Aorta (tissue), 5 donors: ENCODE measurements around the gene CCDC159. TPM values are rescaled to one million over a fixed set of nuclear protein-coding genes. Genes with fewer than 3 reads are reported as not detected.

Source experiments
- ATAC-seq: fragments of 200-7000 bp; cut with Tn5 transposase; one replicate; pipeline ENCODE4 v1.9.1; 2022; ENCODE audit warnings: moderate library complexity; ENCODE audit not compliant: low FRiP score
- DNase-seq, 2 donors: peaks; one replicate each; pipeline ENCODE4 v3.0.0-alpha.2; 2020
- H3K27ac ChIP-seq, 2 donors: one replicate each; pipeline ENCODE4 v1.5.1; 2013; ENCODE audit warnings: low read length in 2 of 2, mild to moderate bottlenecking in 2 of 2, moderate library complexity in 2 of 2, control low read depth in 1 of 2, inconsistent platforms in 1 of 2, low read depth in 1 of 2
- H3K27me3 ChIP-seq, 2 donors: one replicate each; pipeline ENCODE4 v1.6.1; 2013; ENCODE audit warnings: control low read depth in 1 of 2, low read length in 1 of 2, mild to moderate bottlenecking in 1 of 2, moderate library complexity in 1 of 2; ENCODE audit not compliant: insufficient read depth in 2 of 2, control insufficient read depth in 1 of 2
- H3K36me3 ChIP-seq, 2 donors: one replicate each; pipeline ENCODE4 v1.6.1; 2013; ENCODE audit warnings: control low read depth in 1 of 2, low read length in 1 of 2, mild to moderate bottlenecking in 1 of 2; ENCODE audit not compliant: insufficient read depth in 2 of 2, control insufficient read depth in 1 of 2
- H3K4me1 ChIP-seq, 2 donors: one replicate each; pipeline ENCODE4 v1.6.1; 2013; ENCODE audit warnings: low read length in 2 of 2, control low read depth in 1 of 2, mild to moderate bottlenecking in 1 of 2, moderate library complexity in 1 of 2; ENCODE audit not compliant: insufficient read depth in 2 of 2, control insufficient read depth in 1 of 2
- H3K4me3 ChIP-seq, 2 donors: one replicate each; pipeline ENCODE4 v1.5.1; 2013; ENCODE audit warnings: low read length in 2 of 2, control low read depth in 1 of 2, mild to moderate bottlenecking in 1 of 2
- H3K9me3 ChIP-seq: one replicate; pipeline ENCODE4 v1.6.1; 2013; ENCODE audit warnings: mild to moderate bottlenecking, low read length; ENCODE audit not compliant: control insufficient read depth
- WGBS, 2 donors: extraction: QIAGEN DNeasy Blood & Tissue Kit; methylation state at CpG; one replicate each; pipeline ENCODE4 v1.1.7; 2013; 5-methylcytosine and 5-hydroxymethylcytosine counted together
- intact Hi-C, 2 donors: fragments of 100-400 bp; cut with DNase I; formaldehyde crosslinking; loops; one replicate each; pipeline versions ENCODE4 v1.14.2 to v1.15.0; 2022
- polyA plus RNA-seq, 2 donors: library from polyadenylated mRNA; stranded (reverse); fragments of 200-250 nt; gene quantifications; one replicate each; pipeline ENCODE4 v1.2.3, GENCODE V29; 2013
- total RNA-seq, 2 donors: library from RNA; stranded (reverse); fragmentation: NEBNext Ultra II Directional; extraction: Animal tissue kit (Norgen Biotek cat#: 25700); gene quantifications; one replicate each; pipeline ENCODE4 v1.2.1, GENCODE V29; 2021
- donor health status: healthy with polysubstance abuse.
- donor health status: Bipolar disorder and iron deficiency.
- donor health status: DM: no; HTN: no; CAD: no.
- donor health status: DM: no; HTN: no; CAD: no.
- donor health status: DM: yes; HTN: yes; CAD: no.

The CCDC159 gene
- total and polyA plus RNA-seq, 4 donors, result 18.0 to 111 (median 36.3) TPM

- no peak overlapping the region for H3K4me3 ChIP-seq
- intact Hi-C loops, result no loop called here
- 66 to 71% methylated on average over 43 of the region's 43 CpGs for WGBS, 2 donors
- no peaks in the 10 kb centered on the region for H3K4me1 ChIP-seq
- H3K36me3 ChIP-seq, result peaks cover 0 to 8% of the 10 kb centered on the region in 2 donors
- no peak for DNase-seq
- H3K27me3 ChIP-seq, result no peaks in the 10 kb centered on the region
- H3K9me3 ChIP-seq, result no peaks in the 10 kb centered on the region
- no peak overlapping the region for H3K27ac ChIP-seq
- ATAC-seq, result peak; percentile 3
Observed at GRCh38 chr19:11361037-11361770, 14.9 kb downstream of the CCDC159 start.

DNA sequence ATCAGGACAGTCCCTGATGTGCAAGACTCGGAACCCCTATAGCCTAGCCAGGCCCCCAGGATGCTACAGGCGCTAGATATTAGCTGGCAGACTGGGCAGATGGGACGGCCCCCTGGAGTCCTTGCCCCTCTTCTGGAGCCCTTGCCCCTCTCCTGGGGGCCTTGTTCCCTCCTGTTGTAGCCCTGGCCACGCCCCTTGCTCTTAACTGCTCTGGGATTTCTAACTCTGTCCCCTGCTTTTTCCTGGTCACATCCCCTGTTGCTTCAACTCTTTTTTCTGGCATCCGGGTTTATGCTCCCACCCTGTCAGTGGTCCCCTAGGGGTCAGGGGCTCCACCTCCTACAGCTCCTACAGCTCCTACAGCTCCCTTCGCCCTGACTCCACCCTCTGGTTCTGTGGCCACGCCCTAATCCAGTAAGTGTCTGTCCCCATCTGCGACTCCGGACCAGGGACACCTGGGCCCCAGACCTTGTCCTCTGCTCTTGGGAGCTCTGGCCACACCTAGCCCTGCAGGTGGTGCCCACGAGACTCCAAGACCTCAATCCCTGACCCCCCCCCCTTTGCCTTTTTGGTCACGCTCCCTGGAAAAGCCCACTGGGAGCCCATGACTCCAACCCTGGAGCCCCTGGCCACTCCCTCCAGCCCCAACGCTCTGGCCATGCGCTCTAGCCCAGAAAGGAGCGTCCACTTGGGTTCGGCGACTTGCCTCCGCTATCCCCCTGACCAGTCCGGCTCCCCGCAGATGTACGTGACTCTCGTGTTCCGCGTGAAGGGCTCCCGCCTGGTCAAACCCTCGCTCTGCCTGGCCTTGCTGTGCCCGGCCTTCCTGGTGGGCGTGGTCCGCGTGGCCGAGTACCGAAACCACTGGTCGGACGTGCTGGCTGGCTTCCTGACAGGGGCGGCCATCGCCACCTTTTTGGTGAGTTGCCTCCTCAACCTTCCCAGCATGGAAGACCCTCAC, 15.7 kb downstream of the CCDC159 start:
- ATAC-seq (no peak), DNase-seq (no peak)
- Histone ChIP-seq H3K9me3 (no peaks in the 10 kb centered on the region), H3K27me3 (no peaks in the 10 kb centered on the region), H3K4me1 (no peaks in the 10 kb centered on the region), H3K27ac (no peak overlapping the region), H3K36me3 (peaks cover 0 to 8% of the 10 kb centered on the region in 2 donors), H3K4me3 (no peak overlapping the region)
- intact Hi-C loops, result no loop called here
- 83 to 84% methylated on average over 34 to 35 of the region's 35 CpGs for WGBS, 2 donors

DNA sequence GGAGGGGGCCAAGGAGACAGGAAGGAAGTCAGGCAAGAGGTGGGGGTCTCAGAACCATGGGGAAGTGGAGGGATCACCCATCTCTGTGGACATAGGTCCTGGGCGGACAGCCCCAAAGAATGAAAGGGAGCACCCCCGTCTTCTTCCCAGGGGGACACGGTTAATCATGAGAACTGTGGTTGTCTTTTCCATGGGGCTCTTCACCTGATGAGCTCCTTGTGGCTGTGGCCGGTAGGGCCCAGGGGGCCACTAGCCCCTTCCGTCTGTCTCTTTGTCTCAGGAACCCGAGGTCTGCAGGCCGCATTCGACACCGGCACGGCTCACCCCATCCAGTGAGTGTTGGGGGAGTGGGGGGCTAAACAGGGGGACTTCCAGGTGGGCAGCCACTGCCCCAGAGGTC, 17.6 kb downstream of the CCDC159 start:
- intact Hi-C loops, result no loop called here
- ATAC-seq, result no peak
- Histone ChIP-seq H3K36me3 (peaks cover 0 to 8% of the 10 kb centered on the region in 2 donors), H3K27ac (no peak overlapping the region), H3K9me3 (no peaks in the 10 kb centered on the region), H3K4me1 (no peaks in the 10 kb centered on the region), H3K4me3 (no peak overlapping the region), H3K27me3 (no peaks in the 10 kb centered on the region)
- WGBS, 2 donors, result 91% methylated on average over 10 of the region's 10 CpGs
- DNase-seq, result no peak

- WGBS, 2 donors, result 92 to 93% methylated on average over 25 to 28 of the region's 28 CpGs
- DNase-seq (no peak), ATAC-seq (no peak)
- Histone ChIP-seq H3K4me1 (no peaks in the 10 kb centered on the region), H3K27ac (no peak overlapping the region), H3K9me3 (no peaks in the 10 kb centered on the region), H3K27me3 (no peaks in the 10 kb centered on the region), H3K36me3 (peaks cover 0 to 7% of the 10 kb centered on the region in 2 donors), H3K4me3 (no peak overlapping the region)
- intact Hi-C loops, result no loop called here
Observed at GRCh38 chr19:11364296-11364904, 18.1 kb downstream of the CCDC159 start.

- ATAC-seq (no peak), DNase-seq (no peak)
- H3K4me3 ChIP-seq, result no peak overlapping the region
- peaks cover 0 to 5% of the 10 kb centered on the region in 2 donors for H3K36me3 ChIP-seq
- 63 to 68% methylated on average over 5 of the region's 5 CpGs for WGBS, 2 donors
- H3K27me3 ChIP-seq, result no peaks in the 10 kb centered on the region
- no peak overlapping the region for H3K27ac ChIP-seq
- intact Hi-C loops, result no loop called here
- H3K9me3 ChIP-seq, result no peaks in the 10 kb centered on the region
- H3K4me1 ChIP-seq, result no peaks in the 10 kb centered on the region
Observed at GRCh38 chr19:11364935-11365334, 18.6 kb downstream of the CCDC159 start.

DNA sequence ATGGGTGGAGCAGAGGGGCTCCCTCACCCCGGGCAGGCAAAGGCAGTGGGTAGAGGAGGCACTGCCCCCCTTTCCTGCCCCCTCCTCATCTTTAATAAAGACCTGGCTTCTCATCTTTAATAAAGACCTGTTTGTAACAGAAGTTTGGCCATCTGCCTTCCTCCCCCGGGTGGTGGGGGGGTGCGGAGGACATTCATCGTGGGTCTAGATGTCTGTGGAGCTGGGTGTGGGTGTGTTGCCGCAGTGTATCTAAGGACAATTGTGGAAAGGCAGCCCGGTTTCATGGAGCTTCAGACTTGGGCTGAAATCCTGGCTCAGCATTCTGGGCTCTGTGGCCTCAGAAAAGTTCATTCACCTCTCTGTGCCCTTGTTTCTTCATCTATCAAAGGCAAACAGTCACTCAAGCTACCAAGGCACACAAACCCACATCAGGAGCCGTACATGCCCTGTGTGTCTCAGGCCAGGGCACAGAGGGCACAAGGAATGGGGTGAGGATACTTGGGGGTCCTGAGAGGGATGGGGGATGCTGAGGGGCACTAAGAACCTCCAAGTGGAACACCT, 19.3 kb downstream of the CCDC159 start:
- Histone ChIP-seq H3K27ac (no peak overlapping the region), H3K36me3 (peaks cover 0 to 5% of the 10 kb centered on the region in 2 donors), H3K4me1 (no peaks in the 10 kb centered on the region), H3K27me3 (no peaks in the 10 kb centered on the region), H3K4me3 (no peak overlapping the region), H3K9me3 (no peaks in the 10 kb centered on the region)
- 77 to 81% methylated on average over 7 of the region's 7 CpGs for WGBS, 2 donors
- ATAC-seq, result no peak
- intact Hi-C loops, result no loop called here
- DNase-seq, result no peak

DNA sequence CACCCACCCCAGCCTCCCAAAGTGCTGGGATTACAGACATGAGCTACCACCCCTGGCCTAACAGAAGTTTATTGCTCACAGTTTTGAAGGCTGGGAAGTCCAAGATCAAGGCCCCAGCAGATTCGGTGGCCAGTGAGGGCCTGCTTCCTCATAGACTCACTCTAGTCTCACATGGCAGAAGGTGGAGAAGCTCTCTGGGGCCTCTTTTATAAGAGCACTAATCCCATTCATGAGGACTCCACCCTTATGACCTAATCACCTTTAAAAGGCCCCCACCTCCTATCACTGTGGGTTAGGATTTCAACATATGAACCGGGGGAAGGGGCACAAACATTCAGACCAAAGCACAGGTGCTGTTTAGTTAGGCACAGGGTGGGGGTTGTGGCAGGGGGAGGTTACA, 21.2 kb downstream of the CCDC159 start:
- 86 to 91% methylated on average over 2 of the region's 2 CpGs for WGBS, 2 donors

GRCh38 chr19:11370744-11371143, 24.4 kb downstream of the CCDC159 start:
- 91 to 96% methylated on average over 2 of the region's 2 CpGs for WGBS, 2 donors

More for the DNA sequence above, 21.2 kb downstream of the CCDC159 start:
- Histone ChIP-seq H3K36me3 (peaks cover 0 to 3% of the 10 kb centered on the region in 2 donors), H3K9me3 (no peaks in the 10 kb centered on the region), H3K27ac (no peak overlapping the region), H3K4me1 (no peaks in the 10 kb centered on the region), H3K4me3 (no peak overlapping the region), H3K27me3 (no peaks in the 10 kb centered on the region)
- ATAC-seq (no peak), DNase-seq (no peak)
- intact Hi-C loops, result no loop called here

More at GRCh38 chr19:11370744-11371143, 24.4 kb downstream of the CCDC159 start:
- ATAC-seq (no peak), DNase-seq (no peak)
- no peak overlapping the region for H3K4me3 ChIP-seq
- no peaks in the 10 kb centered on the region for H3K36me3 ChIP-seq
- H3K27ac ChIP-seq, result no peak overlapping the region
- no peaks in the 10 kb centered on the region for H3K27me3 ChIP-seq
- no peaks in the 10 kb centered on the region for H3K4me1 ChIP-seq
- no peaks in the 10 kb centered on the region for H3K9me3 ChIP-seq
- intact Hi-C loops, result no loop called here
